GM18861 (cell line): ENCODE measurements around the gene KRTAP10-1.
"Not testable (repeated sequence)": the region's sequence is repeated elsewhere in the genome, so short reads cannot be mapped to it uniquely, and the experiment has no call there.

Source experiments
- ATAC-seq: cut with Tn5 transposase; IDR thresholded peaks from one replicate; pipeline ENCODE4 v1.9.1; 2021; ENCODE audit not compliant: unreplicated experiment

KRTAP10-1 gene

DNA sequence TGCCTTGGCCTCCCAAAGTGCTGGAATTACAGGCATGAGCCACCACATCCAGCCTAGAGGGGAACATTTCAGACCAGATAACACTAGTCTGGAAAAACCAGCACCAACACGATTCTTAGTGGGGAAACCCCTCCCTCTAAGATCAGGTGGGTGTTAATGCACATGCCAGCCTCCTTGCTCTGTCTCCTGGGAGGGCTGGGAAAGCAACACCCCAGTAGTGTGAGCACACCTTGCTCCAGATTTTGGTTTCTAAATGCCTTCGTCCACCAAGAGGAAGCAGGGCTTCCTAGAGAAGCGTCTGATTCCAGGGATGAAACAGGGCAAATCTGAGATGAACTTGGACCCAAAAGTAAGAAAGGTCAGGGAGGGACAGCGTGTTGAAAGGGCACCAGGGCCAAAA lies 31.3 kb upstream of the KRTAP10-1 start:
- no peak for ATAC-seq

DNA sequence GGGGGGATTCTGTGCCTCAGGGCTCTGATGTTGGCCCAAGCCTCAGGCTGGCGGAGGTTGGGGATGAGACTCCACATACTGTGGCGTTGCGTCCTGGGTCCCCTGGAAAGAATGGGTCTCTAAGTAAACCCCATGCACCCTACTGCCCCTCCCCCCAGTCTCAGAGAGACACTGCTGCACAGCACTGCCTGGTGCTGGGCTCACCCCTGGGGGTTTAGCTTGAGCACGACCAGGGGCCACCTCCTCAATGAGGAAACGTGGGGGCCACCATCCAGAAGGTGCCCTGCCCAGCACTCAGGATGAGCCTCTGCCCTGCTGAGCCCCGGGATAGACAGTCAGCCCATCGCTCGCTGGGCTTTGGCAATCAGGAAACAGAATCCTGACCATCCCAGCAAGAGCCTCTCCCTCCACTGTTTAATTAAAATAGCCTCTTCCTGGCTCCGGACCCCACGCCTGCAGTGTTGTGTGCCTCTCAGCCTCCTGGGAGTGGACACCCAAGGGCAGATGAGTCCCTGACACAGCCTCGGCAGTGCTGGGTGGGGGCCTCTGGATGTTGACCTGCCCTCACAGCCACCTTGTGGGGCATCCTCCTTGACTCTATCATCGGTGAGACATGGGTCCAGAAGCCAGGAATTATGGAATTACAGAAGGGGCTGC lies 30.0 kb upstream of the KRTAP10-1 start:
- ATAC-seq: no peak

GRCh38 chr21:44568667-44569556 lies 28.9 kb upstream of the KRTAP10-1 start:
- no peak for ATAC-seq

DNA sequence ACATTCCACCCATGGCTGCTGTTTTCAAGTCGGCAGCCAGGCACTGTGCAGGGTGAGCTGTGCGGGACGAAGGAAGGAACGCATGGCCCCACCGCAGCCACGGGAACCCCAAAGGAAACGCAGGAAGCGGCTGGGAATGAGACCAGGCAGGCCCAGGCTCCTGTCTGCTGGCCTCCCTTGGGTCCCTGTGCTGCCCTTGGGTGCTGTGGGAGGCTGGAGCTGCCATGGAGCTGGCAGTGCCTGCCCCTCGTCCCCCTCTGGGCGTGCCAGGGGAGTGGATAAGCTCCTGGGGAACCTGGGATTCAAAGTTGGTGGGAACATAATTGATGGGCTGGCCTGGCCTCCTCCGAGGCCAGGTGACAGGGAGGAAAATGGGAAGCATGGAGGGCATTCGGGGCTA lies 28.3 kb upstream of the KRTAP10-1 start:
- no peak for ATAC-seq

GRCh38 chr21:44567481-44568171 lies 27.6 kb upstream of the KRTAP10-1 start:
- no peak for ATAC-seq

GRCh38 chr21:44566403-44566802 lies 26.4 kb upstream of the KRTAP10-1 start:
- no peak for ATAC-seq

DNA sequence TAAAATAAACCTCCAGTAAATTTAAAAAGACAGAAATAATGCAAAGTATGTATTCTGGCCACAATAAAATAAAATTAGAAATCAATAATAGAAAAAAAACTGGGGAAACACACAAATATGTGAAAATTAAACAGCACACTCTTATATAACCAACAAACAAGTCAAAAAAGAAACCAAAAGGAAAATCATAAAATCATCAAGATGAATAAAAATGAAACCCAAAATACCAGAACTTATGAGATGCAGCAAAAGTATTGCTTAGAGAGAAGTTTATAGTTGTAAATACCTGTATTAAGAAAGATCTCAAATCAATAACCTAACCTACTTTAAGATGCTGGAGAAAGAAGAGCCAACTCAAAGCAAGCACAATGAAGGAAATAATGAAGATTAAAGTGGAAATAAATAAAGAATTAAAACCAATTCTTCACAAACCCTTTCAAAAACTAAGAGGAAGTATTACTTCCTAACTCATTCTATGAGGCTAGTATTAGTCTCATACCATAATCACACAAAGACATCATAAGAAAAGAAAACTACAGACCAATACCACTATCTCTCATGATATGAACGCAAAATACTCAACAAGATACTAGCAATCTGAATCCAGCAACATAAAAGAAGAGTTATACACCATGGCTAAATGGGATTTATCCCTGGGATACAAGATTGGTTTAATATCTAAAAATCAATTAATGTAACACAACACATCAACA lies 25.0 kb upstream of the KRTAP10-1 start:
- ATAC-seq: no peak

GRCh38 chr21:44564099-44564498 lies 24.1 kb upstream of the KRTAP10-1 start:
- ATAC-seq: no peak

DNA sequence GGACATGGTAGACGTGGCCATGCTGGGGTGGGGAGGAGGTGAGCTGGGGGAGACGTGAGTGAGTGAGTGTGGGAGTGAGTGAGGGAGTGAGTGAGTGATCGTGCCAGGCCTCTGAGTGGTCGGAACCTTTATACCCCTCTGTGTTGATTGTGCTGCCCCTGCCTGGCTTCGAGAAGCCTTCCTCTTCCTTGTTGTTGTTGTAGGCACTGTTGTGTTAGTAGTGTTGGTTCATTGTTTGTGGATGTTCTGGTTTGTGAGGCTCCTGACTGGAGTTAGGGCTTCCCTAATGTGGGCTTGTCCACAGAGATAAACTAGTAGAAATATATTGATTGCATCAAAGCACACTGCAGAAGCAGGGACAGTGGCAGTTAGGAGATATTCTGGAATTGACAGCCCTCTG lies 18.7 kb upstream of the KRTAP10-1 start, which contains the start of gene KRTAP10-3:
TSS of gene KRTAP10-3 (minus strand) at position 101 of the 400 bp plus-strand sequence. CDS start at position 21, 80 bp downstream.
- ATAC-seq: no peak

DNA sequence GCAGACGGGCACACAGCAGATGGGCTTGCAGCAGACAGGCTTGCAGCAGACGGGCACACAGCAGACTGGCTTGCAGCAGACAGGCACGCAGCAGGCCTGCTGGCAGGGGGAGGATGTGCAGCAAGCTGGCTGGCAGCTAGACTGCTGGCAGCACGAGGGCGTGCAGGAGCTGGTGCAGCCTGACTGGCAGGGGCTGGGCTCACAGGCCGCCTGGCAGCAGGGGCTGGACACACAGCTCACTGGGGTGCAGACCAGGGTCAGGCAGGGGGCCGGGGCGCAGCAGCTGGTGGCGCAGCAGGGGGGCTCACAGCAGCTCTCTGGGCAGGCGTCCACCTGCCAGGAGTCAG lies 18.3 kb upstream of the KRTAP10-1 start:
- not testable (repeated sequence) for ATAC-seq

GRCh38 chr21:44557491-44558328 lies 17.7 kb upstream of the KRTAP10-1 start:
- no peak for ATAC-seq

- no peak for ATAC-seq
These were observed 16.9 kb upstream of the KRTAP10-1 start for GRCh38 chr21:44556879-44557278.

DNA sequence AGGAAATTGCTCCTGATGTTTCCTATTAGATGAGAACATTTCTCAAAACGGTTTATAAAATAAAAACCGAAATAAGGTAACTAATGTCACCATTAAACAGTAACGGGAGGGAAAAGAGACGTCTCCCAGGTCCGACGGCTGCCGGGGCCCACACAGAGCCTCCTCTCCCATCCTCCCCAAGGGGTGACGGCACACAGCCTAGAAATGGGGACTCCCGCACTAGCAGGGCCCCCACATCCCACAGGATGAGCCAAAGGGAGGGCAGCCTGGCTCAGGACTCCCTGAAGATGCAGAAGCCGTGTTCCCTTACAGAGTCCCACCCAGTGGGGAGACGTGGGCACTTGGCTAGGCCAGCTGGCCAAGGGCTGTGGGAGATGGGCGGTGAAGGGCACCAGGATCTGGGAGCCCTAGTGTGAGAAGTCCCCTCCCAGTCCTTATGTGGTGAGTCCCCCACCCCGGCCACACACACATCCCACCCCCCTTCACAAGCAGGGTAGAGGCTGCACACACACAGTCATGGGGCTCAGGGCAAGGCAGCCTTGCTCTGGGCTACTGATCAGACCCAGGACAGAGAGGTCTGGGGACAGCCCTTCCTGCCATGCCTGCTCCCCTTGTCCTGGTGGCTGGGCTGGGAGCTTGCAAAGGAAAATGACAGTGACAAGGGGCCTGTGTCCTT lies 15.3 kb upstream of the KRTAP10-1 start:
- ATAC-seq: no peak

DNA sequence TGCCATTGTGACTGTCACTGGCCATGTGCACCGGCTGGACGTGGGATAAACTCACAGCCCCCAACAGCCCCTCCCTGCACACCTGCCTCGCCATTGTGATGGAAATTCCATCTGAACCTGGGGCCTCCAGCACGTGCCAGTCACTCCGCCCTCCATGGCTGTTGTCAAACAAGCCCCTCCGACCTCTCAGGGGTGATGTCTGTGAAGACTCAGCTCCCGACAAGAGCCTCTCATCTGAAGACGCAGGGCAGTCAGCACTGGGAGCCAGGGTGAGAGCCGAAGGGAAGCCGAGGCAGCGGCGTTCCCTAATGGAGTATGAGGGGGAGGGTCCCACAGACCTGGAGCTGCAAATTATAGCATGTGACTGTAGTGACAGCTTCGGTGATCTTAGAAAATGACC lies 12.7 kb upstream of the KRTAP10-1 start:
- no peak for ATAC-seq

- ATAC-seq: no peak
These were observed 12.1 kb upstream of the KRTAP10-1 start for GRCh38 chr21:44552136-44552535.

- ATAC-seq: no peak
These were observed 11.5 kb upstream of the KRTAP10-1 start, which contains the start of gene KRTAP10-2 for GRCh38 chr21:44551340-44551961. Gene KRTAP10-2 (minus strand): TSS chr21:44551505. CDS start chr21:44551458, 47 bp downstream.

DNA sequence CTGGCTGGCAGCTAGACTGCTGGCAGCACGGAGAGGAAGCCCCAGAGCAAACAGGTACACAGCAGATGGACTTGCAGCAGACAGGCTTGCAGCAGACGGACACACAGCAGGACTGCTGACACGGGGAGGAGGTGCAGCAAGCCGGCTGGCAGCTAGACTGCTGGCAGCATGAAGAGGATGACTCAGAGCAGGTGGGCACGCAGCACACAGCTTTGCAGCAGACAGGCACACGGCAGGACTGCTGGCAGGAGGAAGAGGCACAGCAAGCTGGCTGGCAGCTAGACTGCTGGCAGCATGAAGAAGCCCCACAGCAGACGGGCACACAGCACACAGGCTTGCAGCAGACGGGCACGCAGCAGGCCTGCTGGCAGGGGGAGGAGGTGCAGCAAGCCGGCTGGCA lies 10.8 kb upstream of the KRTAP10-1 start:
- ATAC-seq: no peak

DNA sequence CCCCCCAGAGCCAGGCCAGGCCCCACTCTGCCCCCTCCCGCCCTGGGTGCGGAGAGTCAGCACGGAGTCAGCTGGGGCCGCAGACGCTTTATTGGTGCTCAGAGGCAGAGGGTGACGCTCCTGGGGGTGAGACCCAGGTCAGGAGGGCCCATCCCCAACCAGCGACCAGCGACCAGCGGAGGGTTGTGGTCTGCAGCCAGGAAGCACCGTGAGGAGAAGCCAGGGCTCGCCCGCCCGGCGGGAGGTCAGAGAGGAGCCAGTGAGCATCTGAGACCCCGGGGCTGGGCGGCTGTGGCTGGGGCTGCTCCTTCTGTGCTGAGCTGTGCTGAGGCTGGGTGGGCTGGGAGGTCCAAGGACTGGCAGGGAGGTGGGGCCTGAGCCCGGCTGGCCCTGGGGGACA lies 10.3 kb upstream of the KRTAP10-1 start:
- ATAC-seq: not testable (repeated sequence)
